ENCODE measurements around the gene GPS1. TPM values are rescaled to one million over a fixed set of nuclear protein-coding genes. Genes with fewer than 3 reads are reported as not detected.

The GPS1 gene
- total RNA-seq, 1 donor from 2014 or later: 102 TPM

GRCh38 chr17:82084373-82085030 is 32.8 kb downstream of the GPS1 start:
- no peak overlapping the region for H2AFZ ChIP-seq (ENCODE audit: low read depth, low read length)
- FAIRE-seq: no peak

GRCh38 chr17:82085031-82085861 is 33.5 kb downstream of the GPS1 start:
- H3K27ac Mint-ChIP-seq (ENCODE audit: unreplicated experiment): no peak overlapping the region
- Histone ChIP-seq H3K4me3 (ENCODE audit: insufficient read depth, low read depth, low read length) (no peak overlapping the region), H3K9me3 (ENCODE audit: insufficient read depth, low read depth, low read length) (no peaks in the 10 kb centered on the region), H3K27ac (ENCODE audit: low read depth, low read length) (no peak overlapping the region), H3K9ac (ENCODE audit: low read length) (no peak overlapping the region), H4K20me1 (ENCODE audit: insufficient read depth, low read length) (peaks cover 79% of the 10 kb centered on the region), H3K27me3 (ENCODE audit: insufficient read depth, low read length) (no peaks in the 10 kb centered on the region), H3K4me1 (ENCODE audit: insufficient read depth, low read length) (no peaks in the 10 kb centered on the region), H2AFZ (ENCODE audit: low read depth, low read length) (no peak overlapping the region), H3K36me3 (ENCODE audit: insufficient read depth, low read length) (peaks cover 8% of the 10 kb centered on the region), H3K4me2 (ENCODE audit: low read length) (no peak overlapping the region), H3K79me2 (ENCODE audit: insufficient read depth, low read length) (peaks cover 6% of the 10 kb centered on the region)
- FAIRE-seq (no peak), DNase-seq (ENCODE audit: low read depth) (no peak)
- no peaks in the 10 kb centered on the region for H3K36me3 Mint-ChIP-seq (ENCODE audit: low read depth, unreplicated experiment)
- no peaks in the 10 kb centered on the region for H3K4me1 Mint-ChIP-seq (ENCODE audit: low read depth, unreplicated experiment)
- no peak overlapping the region for H3K4me3 Mint-ChIP-seq (ENCODE audit: unreplicated experiment)
- H3K27me3 Mint-ChIP-seq (ENCODE audit: low read depth, unreplicated experiment): no peaks in the 10 kb centered on the region
- no peak for TF ChIP-seq CTCF (IDR thresholded peaks at IDR 0.05; ENCODE audit: insufficient read depth, low read depth, low read length)
- TF ChIP-seq EZH2 (IDR thresholded peaks at IDR 0.05; ENCODE audit: insufficient read depth, low read length): no peak
- H3K9me3 Mint-ChIP-seq (ENCODE audit: unreplicated experiment): no peaks in the 10 kb centered on the region

More at GRCh38 chr17:82084373-82085030, 32.8 kb downstream of the GPS1 start:
- Histone ChIP-seq H3K4me2 (ENCODE audit: low read length) (no peak overlapping the region), H3K4me1 (ENCODE audit: insufficient read depth, low read length) (no peaks in the 10 kb centered on the region), H4K20me1 (ENCODE audit: insufficient read depth, low read length) (peaks cover 80% of the 10 kb centered on the region), H3K79me2 (ENCODE audit: insufficient read depth, low read length) (peaks cover 6% of the 10 kb centered on the region), H3K27ac (ENCODE audit: low read depth, low read length) (no peak overlapping the region), H3K9ac (ENCODE audit: low read length) (no peak overlapping the region), H3K27me3 (ENCODE audit: insufficient read depth, low read length) (no peaks in the 10 kb centered on the region), H3K36me3 (ENCODE audit: insufficient read depth, low read length) (peaks cover 4% of the 10 kb centered on the region), H3K4me3 (ENCODE audit: insufficient read depth, low read depth, low read length) (no peak overlapping the region), H3K9me3 (ENCODE audit: insufficient read depth, low read depth, low read length) (no peaks in the 10 kb centered on the region)
- TF ChIP-seq EZH2 (IDR thresholded peaks at IDR 0.05; ENCODE audit: insufficient read depth, low read length) (no peak), CTCF (IDR thresholded peaks at IDR 0.05; ENCODE audit: insufficient read depth, low read depth, low read length) (no peak)
- Mint-ChIP-seq H3K27ac (ENCODE audit: unreplicated experiment) (no peak overlapping the region), H3K36me3 (ENCODE audit: low read depth, unreplicated experiment) (no peaks in the 10 kb centered on the region), H3K4me1 (ENCODE audit: low read depth, unreplicated experiment) (no peaks in the 10 kb centered on the region), H3K9me3 (ENCODE audit: unreplicated experiment) (no peaks in the 10 kb centered on the region), H3K27me3 (ENCODE audit: low read depth, unreplicated experiment) (no peaks in the 10 kb centered on the region), H3K4me3 (ENCODE audit: unreplicated experiment) (no peak overlapping the region)
- no peak for DNase-seq (ENCODE audit: low read depth)
